Stomach (tissue), 4 donors: ENCODE measurements around the gene DEDD.

Experiments used
- CTCF ChIP-seq, 7 experiments: fragments of 450-650 bp in 4 of 7; fragments of 200-600 bp in 3 of 7; sonication (generic) in 3 of 7; IDR thresholded peaks; one replicate each; pipeline ENCODE4 v1.5.1; 2016 to 2019; ENCODE audit warnings: antibody characterized with exemption in 7 of 7, control low read depth in 2 of 7, mild to moderate bottlenecking in 1 of 7
- POLR2A ChIP-seq, 4 donors: fragments of 450-650 bp; IDR thresholded peaks; one replicate each; pipeline ENCODE4 v1.6.1; 2016; ENCODE audit warnings: antibody characterized with exemption in 4 of 4, control low read depth in 2 of 4, mild to moderate bottlenecking in 1 of 4, moderate library complexity in 1 of 4

- TF ChIP-seq POLR2A (IDR thresholded peaks at IDR 0.05) (no peak), CTCF (IDR thresholded peaks at IDR 0.05) (no peak)
These were observed 21.4 kb downstream of the DEDD start for GRCh38 chr1:161111117-161111516.
